ENCODE data around the gene BHLHE23.

BHLHE23 gene

GRCh38 chr20:63009045-63009961 lies 2.5 kb upstream of the BHLHE23 start:
- Histone ChIP-seq H3K4me3 (ENCODE audit: insufficient read depth, low read depth, low read length) (peak overlapping the region; percentile 10), H3K36me3 (ENCODE audit: control insufficient read depth, insufficient read depth, low read length) (no peaks in the 10 kb centered on the region), H3K27ac (ENCODE audit: insufficient read depth, low read depth, low read length, poor library complexity, severe bottlenecking) (no peak overlapping the region), H3K27me3 (ENCODE audit: control insufficient read depth, insufficient read depth, low read length, poor library complexity, severe bottlenecking) (peaks cover 95% of the 10 kb centered on the region), H3K9me3 (ENCODE audit: control insufficient read depth, low read length) (no peaks in the 10 kb centered on the region), H3K4me1 (ENCODE audit: control insufficient read depth, insufficient read depth, low read length) (peaks cover 28% of the 10 kb centered on the region)
- 26 to 28% methylated on average over 54 of the region's 54 CpGs for WGBS, 2 experiments

GRCh38 chr20:63008541-63009044 lies 1.8 kb upstream of the BHLHE23 start:
- 11 to 12% methylated on average over 21 of the region's 21 CpGs for WGBS, 2 experiments
- peaks cover 96% of the 10 kb centered on the region for H3K27me3 ChIP-seq (ENCODE audit: control insufficient read depth, insufficient read depth, low read length, poor library complexity, severe bottlenecking)

GRCh38 chr20:63007646-63008488 lies 1.1 kb upstream of the BHLHE23 start:
- Histone ChIP-seq H3K36me3 (ENCODE audit: control insufficient read depth, insufficient read depth, low read length) (no peaks in the 10 kb centered on the region), H3K27me3 (ENCODE audit: control insufficient read depth, insufficient read depth, low read length, poor library complexity, severe bottlenecking) (peaks cover 96% of the 10 kb centered on the region), H3K4me3 (ENCODE audit: insufficient read depth, low read depth, low read length) (peak overlapping the region; percentile 9), H3K9me3 (ENCODE audit: control insufficient read depth, low read length) (no peaks in the 10 kb centered on the region), H3K4me1 (ENCODE audit: control insufficient read depth, insufficient read depth, low read length) (peaks cover 28% of the 10 kb centered on the region), H3K27ac (ENCODE audit: insufficient read depth, low read depth, low read length, poor library complexity, severe bottlenecking) (no peak overlapping the region)
- WGBS, 2 experiments, result 10 to 11% methylated on average over 46 of the region's 46 CpGs

More at GRCh38 chr20:63008541-63009044, 1.8 kb upstream of the BHLHE23 start:
- Histone ChIP-seq H3K36me3 (ENCODE audit: control insufficient read depth, insufficient read depth, low read length) (no peaks in the 10 kb centered on the region), H3K9me3 (ENCODE audit: control insufficient read depth, low read length) (no peaks in the 10 kb centered on the region), H3K4me3 (ENCODE audit: insufficient read depth, low read depth, low read length) (peak overlapping the region; percentile 10), H3K27ac (ENCODE audit: insufficient read depth, low read depth, low read length, poor library complexity, severe bottlenecking) (no peak overlapping the region), H3K4me1 (ENCODE audit: control insufficient read depth, insufficient read depth, low read length) (peaks cover 28% of the 10 kb centered on the region)

GRCh38 chr20:63007360-63007645 lies 539 bp upstream of the BHLHE23 start:
- H3K4me3 ChIP-seq (ENCODE audit: insufficient read depth, low read depth, low read length), result peak overlapping the region; percentile 21
- peaks cover 28% of the 10 kb centered on the region for H3K4me1 ChIP-seq (ENCODE audit: control insufficient read depth, insufficient read depth, low read length)
- H3K27me3 ChIP-seq (ENCODE audit: control insufficient read depth, insufficient read depth, low read length, poor library complexity, severe bottlenecking), result peaks cover 98% of the 10 kb centered on the region
- no peaks in the 10 kb centered on the region for H3K36me3 ChIP-seq (ENCODE audit: control insufficient read depth, insufficient read depth, low read length)
- no peaks in the 10 kb centered on the region for H3K9me3 ChIP-seq (ENCODE audit: control insufficient read depth, low read length)
- 3 to 4% methylated on average over 24 of the region's 24 CpGs for WGBS, 2 experiments
- H3K27ac ChIP-seq (ENCODE audit: insufficient read depth, low read depth, low read length, poor library complexity, severe bottlenecking), result no peak overlapping the region

- Histone ChIP-seq H3K4me1 (ENCODE audit: control insufficient read depth, insufficient read depth, low read length) (peaks cover 28% of the 10 kb centered on the region), H3K9me3 (ENCODE audit: control insufficient read depth, low read length) (no peaks in the 10 kb centered on the region), H3K27me3 (ENCODE audit: control insufficient read depth, insufficient read depth, low read length, poor library complexity, severe bottlenecking) (peaks cover 97% of the 10 kb centered on the region), H3K36me3 (ENCODE audit: control insufficient read depth, insufficient read depth, low read length) (no peaks in the 10 kb centered on the region), H3K27ac (ENCODE audit: insufficient read depth, low read depth, low read length, poor library complexity, severe bottlenecking) (no peak overlapping the region), H3K4me3 (ENCODE audit: insufficient read depth, low read depth, low read length) (no peak overlapping the region)
- WGBS, 2 experiments, result 3 to 4% methylated on average over 90 of the region's 90 CpGs
Measured at GRCh38 chr20:63005862-63006539, 763 bp downstream of the BHLHE23 start.

GRCh38 chr20:63005365-63005861 lies 1.4 kb downstream of the BHLHE23 start:
- no peak overlapping the region for H3K27ac ChIP-seq (ENCODE audit: insufficient read depth, low read depth, low read length, poor library complexity, severe bottlenecking)
- WGBS, 2 experiments, result 6% methylated on average over 43 of the region's 43 CpGs

GRCh38 chr20:63004607-63005364 lies 2.0 kb downstream of the BHLHE23 start:
- Histone ChIP-seq H3K36me3 (ENCODE audit: control insufficient read depth, insufficient read depth, low read length) (no peaks in the 10 kb centered on the region), H3K4me3 (ENCODE audit: insufficient read depth, low read depth, low read length) (no peak overlapping the region), H3K9me3 (ENCODE audit: control insufficient read depth, low read length) (no peaks in the 10 kb centered on the region), H3K27me3 (ENCODE audit: control insufficient read depth, insufficient read depth, low read length, poor library complexity, severe bottlenecking) (peaks cover 96% of the 10 kb centered on the region), H3K4me1 (ENCODE audit: control insufficient read depth, insufficient read depth, low read length) (peaks cover 28% of the 10 kb centered on the region), H3K27ac (ENCODE audit: insufficient read depth, low read depth, low read length, poor library complexity, severe bottlenecking) (no peak overlapping the region)
- 5 to 7% methylated on average over 53 of the region's 53 CpGs for WGBS, 2 experiments

More at GRCh38 chr20:63005365-63005861, 1.4 kb downstream of the BHLHE23 start:
- Histone ChIP-seq H3K36me3 (ENCODE audit: control insufficient read depth, insufficient read depth, low read length) (no peaks in the 10 kb centered on the region), H3K9me3 (ENCODE audit: control insufficient read depth, low read length) (no peaks in the 10 kb centered on the region), H3K4me1 (ENCODE audit: control insufficient read depth, insufficient read depth, low read length) (peaks cover 28% of the 10 kb centered on the region), H3K27me3 (ENCODE audit: control insufficient read depth, insufficient read depth, low read length, poor library complexity, severe bottlenecking) (peaks cover 97% of the 10 kb centered on the region), H3K4me3 (ENCODE audit: insufficient read depth, low read depth, low read length) (no peak overlapping the region)

- Histone ChIP-seq H3K4me3 (ENCODE audit: insufficient read depth, low read depth, low read length) (no peak overlapping the region), H3K27ac (ENCODE audit: insufficient read depth, low read depth, low read length, poor library complexity, severe bottlenecking) (no peak overlapping the region), H3K9me3 (ENCODE audit: control insufficient read depth, low read length) (no peaks in the 10 kb centered on the region), H3K4me1 (ENCODE audit: control insufficient read depth, insufficient read depth, low read length) (peaks cover 23% of the 10 kb centered on the region), H3K36me3 (ENCODE audit: control insufficient read depth, insufficient read depth, low read length) (no peaks in the 10 kb centered on the region), H3K27me3 (ENCODE audit: control insufficient read depth, insufficient read depth, low read length, poor library complexity, severe bottlenecking) (peaks cover 95% of the 10 kb centered on the region)
- 3 to 4% methylated on average over 13 of the region's 13 CpGs for WGBS, 2 experiments
Measured at GRCh38 chr20:63003546-63003945, 3.2 kb downstream of the BHLHE23 start.

GRCh38 chr20:63002511-63002910 lies 4.3 kb downstream of the BHLHE23 start:
- peaks cover 90% of the 10 kb centered on the region for H3K27me3 ChIP-seq (ENCODE audit: control insufficient read depth, insufficient read depth, low read length, poor library complexity, severe bottlenecking)
- peaks cover 16% of the 10 kb centered on the region for H3K4me1 ChIP-seq (ENCODE audit: control insufficient read depth, insufficient read depth, low read length)
- WGBS, 2 experiments, result 90% methylated on average over 11 of the region's 11 CpGs
- H3K9me3 ChIP-seq (ENCODE audit: control insufficient read depth, low read length), result no peaks in the 10 kb centered on the region
- no peak overlapping the region for H3K4me3 ChIP-seq (ENCODE audit: insufficient read depth, low read depth, low read length)
- no peak overlapping the region for H3K27ac ChIP-seq (ENCODE audit: insufficient read depth, low read depth, low read length, poor library complexity, severe bottlenecking)
- no peaks in the 10 kb centered on the region for H3K36me3 ChIP-seq (ENCODE audit: control insufficient read depth, insufficient read depth, low read length)
